ENCODE data around the gene EIF1. TPM values are rescaled to one million over a fixed set of nuclear protein-coding genes. Genes with fewer than 3 reads are reported as not detected.

The EIF1 gene
- polyA plus RNA-seq, 1 donor = 702 TPM

GRCh38 chr17:41734139-41734948 lies 45.7 kb downstream of the EIF1 start, which contains the start of gene HAP1:
HAP1 (minus strand) TSS chr17:41734643; CDS start chr17:41734634, 9 bp downstream.
- DNase-seq = no peak

GRCh38 chr17:41734949-41735313 lies 46.2 kb downstream of the EIF1 start:
- no peak for DNase-seq

- DNase-seq = no peak
Observed at GRCh38 chr17:41735744-41736143, 47.1 kb downstream of the EIF1 start.

GRCh38 chr17:41736983-41737679 lies 48.4 kb downstream of the EIF1 start:
- no peak for DNase-seq

- no peak for DNase-seq
Observed at GRCh38 chr17:41737680-41738023, 49.0 kb downstream of the EIF1 start.

- DNase-seq = peak; percentile 78
Observed at GRCh38 chr17:41738077-41738800, 49.6 kb downstream of the EIF1 start.

- DNase-seq = no peak
Observed at GRCh38 chr17:41738801-41739112, 50.1 kb downstream of the EIF1 start.

GRCh38 chr17:41739661-41740352 lies 51.1 kb downstream of the EIF1 start:
- no peak for DNase-seq

- DNase-seq = no peak
Observed at GRCh38 chr17:41740506-41740905, 51.8 kb downstream of the EIF1 start.

GRCh38 chr17:41741709-41742108 lies 53.0 kb downstream of the EIF1 start:
- DNase-seq = no peak

Other genes with a start within 250 kb of the EIF1 start
- not detected for gene KRT38, start 247.9 kb upstream of the EIF1 start, polyA plus RNA-seq (ENCODE audit: insufficient read length)
- gene KRT32, start 221.5 kb upstream of the EIF1 start, polyA plus RNA-seq (ENCODE audit: insufficient read length) = not detected
- gene KRT35, start 207.7 kb upstream of the EIF1 start, polyA plus RNA-seq (ENCODE audit: insufficient read length) = not detected
- gene KRT36, start 199.0 kb upstream of the EIF1 start, polyA plus RNA-seq (ENCODE audit: insufficient read length) = not detected
- gene KRT13, start 183.3 kb upstream of the EIF1 start, polyA plus RNA-seq (ENCODE audit: insufficient read length) = 0.25 TPM
- 1.8 TPM for gene KRT15, start 170.0 kb upstream of the EIF1 start, polyA plus RNA-seq (ENCODE audit: insufficient read length)
- 142 TPM for gene KRT19, start 160.6 kb upstream of the EIF1 start, polyA plus RNA-seq (ENCODE audit: insufficient read length)
- gene KRT9, start 116.8 kb upstream of the EIF1 start, polyA plus RNA-seq (ENCODE audit: insufficient read length) = not detected
- gene KRT14, start 102.0 kb upstream of the EIF1 start, polyA plus RNA-seq (ENCODE audit: insufficient read length) = not detected
- gene KRT16, start 76.1 kb upstream of the EIF1 start, polyA plus RNA-seq (ENCODE audit: insufficient read length) = not detected
- 1.1 TPM for gene KRT17, start 64.3 kb upstream of the EIF1 start, polyA plus RNA-seq (ENCODE audit: insufficient read length)
- gene GAST, start 23.4 kb downstream of the EIF1 start, polyA plus RNA-seq (ENCODE audit: insufficient read length) = not detected
- 1.3 TPM for gene HAP1, start 45.8 kb downstream of the EIF1 start, polyA plus RNA-seq (ENCODE audit: insufficient read length)
- 163 TPM for gene JUP, start 97.8 kb downstream of the EIF1 start, polyA plus RNA-seq (ENCODE audit: insufficient read length)
- gene P3H4, start 123.1 kb downstream of the EIF1 start, polyA plus RNA-seq (ENCODE audit: insufficient read length) = 37.8 TPM
- gene FKBP10, start 124.1 kb downstream of the EIF1 start, polyA plus RNA-seq (ENCODE audit: insufficient read length) = 148 TPM
- gene NT5C3B, start 147.3 kb downstream of the EIF1 start, polyA plus RNA-seq (ENCODE audit: insufficient read length) = 93.8 TPM
- 0.50 TPM for gene KLHL10, start 148.9 kb downstream of the EIF1 start, polyA plus RNA-seq (ENCODE audit: insufficient read length)
- 12.4 TPM for gene KLHL11, start 176.5 kb downstream of the EIF1 start, polyA plus RNA-seq (ENCODE audit: insufficient read length)
- gene ACLY, start 230.1 kb downstream of the EIF1 start, polyA plus RNA-seq (ENCODE audit: insufficient read length) = 86.0 TPM
- gene ODAD4, start 241.7 kb downstream of the EIF1 start, polyA plus RNA-seq (ENCODE audit: insufficient read length) = 8.7 TPM

All from left kidney (tissue), 2 donors.